GM18867 (cell line): Measurements from ENCODE around the gene SND1.

Experiments used
- ATAC-seq: cut with Tn5 transposase; IDR thresholded peaks from one replicate; pipeline ENCODE4 v1.9.1; 2021; ENCODE audit warnings: mild to moderate bottlenecking, moderate library complexity; ENCODE audit not compliant: unreplicated experiment

SND1 gene

DNA sequence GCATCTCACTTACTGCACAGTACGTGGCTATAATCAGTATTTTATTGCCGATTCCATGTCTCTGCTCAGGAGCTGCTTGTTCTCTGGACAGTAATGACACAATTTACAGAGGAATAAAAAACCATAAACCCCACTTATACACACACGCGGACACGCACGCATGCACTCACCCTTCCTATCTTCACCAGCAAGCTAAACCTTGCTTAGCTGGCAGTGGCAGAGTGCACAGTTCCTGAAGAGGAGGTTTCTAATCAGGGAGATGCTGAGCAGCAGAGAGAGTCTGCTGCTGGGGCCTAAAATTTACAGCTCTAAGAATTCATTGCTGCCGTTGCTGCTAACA is 66.3 kb downstream of the SND1 start:
- ATAC-seq: no peak

- no peak for ATAC-seq
Observed at GRCh38 chr7:127726476-127726875, 74.5 kb downstream of the SND1 start.

- no peak for ATAC-seq
Observed at GRCh38 chr7:127730658-127731276, 78.8 kb downstream of the SND1 start.

GRCh38 chr7:127731431-127732080 is 79.6 kb downstream of the SND1 start:
- ATAC-seq: no peak

GRCh38 chr7:127732306-127732705 is 80.3 kb downstream of the SND1 start:
- ATAC-seq: no peak

- ATAC-seq: no peak
Observed at GRCh38 chr7:127733986-127734385, 82.0 kb downstream of the SND1 start.

DNA sequence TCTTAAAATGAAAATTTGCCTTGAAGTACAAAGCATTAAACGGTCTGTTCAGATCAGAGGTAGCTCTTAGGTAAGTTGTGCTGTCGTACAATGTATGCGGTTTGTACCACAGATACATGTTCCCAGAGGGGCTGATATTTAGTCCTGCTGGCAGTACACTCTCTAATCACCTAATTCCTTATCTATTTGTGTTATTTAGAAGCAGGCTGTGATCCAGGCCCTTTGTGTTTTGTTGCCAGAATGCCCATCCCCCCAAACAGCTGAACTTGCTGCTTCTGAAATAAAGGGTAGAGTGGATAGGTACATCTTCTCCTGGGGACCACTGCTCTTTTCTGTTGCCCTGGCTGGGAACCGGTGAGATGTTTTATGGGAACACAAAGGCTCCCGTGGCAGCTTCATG is 84.5 kb downstream of the SND1 start:
- ATAC-seq: no peak

DNA sequence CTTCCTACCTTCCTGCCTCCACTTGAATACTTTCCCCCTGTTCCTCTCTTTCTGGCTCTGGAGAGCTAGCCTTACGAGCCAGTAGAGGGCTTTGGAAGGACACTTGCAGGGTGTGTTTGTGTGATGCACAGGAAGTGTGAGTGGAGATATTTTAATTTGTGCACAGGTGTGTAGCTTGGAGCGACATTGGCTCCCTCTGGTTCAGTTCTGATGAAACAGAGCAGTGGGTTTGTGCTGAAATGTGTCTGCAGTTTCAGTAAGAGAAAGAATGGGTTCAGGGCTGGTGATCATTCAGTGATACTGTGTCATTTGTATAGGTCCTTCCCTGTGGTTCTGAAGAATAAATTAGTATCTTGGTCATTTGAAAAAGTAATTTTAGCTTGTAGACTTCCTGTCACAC is 86.9 kb downstream of the SND1 start:
- ATAC-seq: no peak

GRCh38 chr7:127741764-127742375 is 89.9 kb downstream of the SND1 start:
- ATAC-seq: no peak

- ATAC-seq: no peak
Observed at GRCh38 chr7:127745445-127745844, 93.5 kb downstream of the SND1 start.

- ATAC-seq: no peak
Observed at GRCh38 chr7:127751062-127751461, 99.1 kb downstream of the SND1 start.

- no peak for ATAC-seq
Observed at GRCh38 chr7:127751490-127752448, 99.8 kb downstream of the SND1 start.

GRCh38 chr7:127752829-127753228 is 100.8 kb downstream of the SND1 start:
- no peak for ATAC-seq

GRCh38 chr7:127754457-127754856 is 102.5 kb downstream of the SND1 start:
- no peak for ATAC-seq

DNA sequence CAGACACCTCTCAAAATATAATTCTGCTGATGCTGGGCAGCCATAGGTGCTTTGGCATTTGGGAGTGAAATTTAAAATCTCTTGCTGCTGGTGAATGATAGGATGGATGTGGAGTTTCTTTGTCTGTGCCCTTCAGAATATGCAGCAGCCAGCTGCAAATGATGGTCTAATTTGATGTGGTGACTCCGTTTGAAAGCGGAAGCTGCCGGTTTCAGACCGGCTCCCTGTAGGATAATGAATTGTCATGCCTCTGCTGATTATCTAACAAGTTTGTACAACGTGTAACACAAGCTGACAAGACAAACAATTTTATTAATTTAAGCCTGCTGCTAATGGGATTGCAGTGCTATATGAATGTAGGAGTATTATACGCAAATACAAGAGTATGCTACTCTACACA is 103.5 kb downstream of the SND1 start:
- no peak for ATAC-seq

DNA sequence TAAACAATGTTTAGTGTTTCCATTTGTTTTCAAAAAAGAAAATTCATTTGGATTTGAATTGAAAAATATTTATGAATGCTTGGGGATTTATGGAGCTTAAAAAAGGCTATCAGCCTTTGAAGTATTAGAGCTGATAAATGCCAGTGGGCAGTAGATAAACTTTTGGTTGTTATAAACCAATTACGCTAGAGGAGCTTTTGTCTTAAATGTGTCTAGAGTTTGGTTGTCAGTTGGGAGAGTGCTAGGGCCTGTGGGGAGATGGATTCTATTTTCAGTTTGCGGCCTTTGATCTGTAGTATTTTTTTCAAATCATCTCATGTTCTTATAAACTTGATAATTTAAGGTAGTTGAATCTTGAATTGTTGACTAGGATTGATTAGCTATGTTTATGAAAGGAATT is 104.0 kb downstream of the SND1 start:
- no peak for ATAC-seq

DNA sequence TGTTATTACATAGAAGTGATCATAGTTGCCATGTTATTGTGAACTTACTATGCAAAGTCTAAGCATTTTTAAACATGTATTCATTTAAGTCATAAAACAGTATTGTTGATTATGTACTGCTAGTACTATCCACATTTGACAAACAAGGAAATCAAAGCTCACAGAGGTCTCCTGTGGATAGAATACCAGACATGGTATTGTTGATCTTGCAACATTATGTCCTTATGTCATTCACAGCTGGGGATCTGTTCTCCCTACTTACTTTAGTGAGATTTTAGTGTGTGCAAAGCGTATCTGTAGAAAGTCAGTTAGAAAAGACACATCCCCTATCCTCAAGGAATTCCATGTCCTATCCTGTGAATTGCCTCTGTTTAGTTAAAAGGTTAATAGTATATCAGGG is 106.1 kb downstream of the SND1 start:
- ATAC-seq: no peak

DNA sequence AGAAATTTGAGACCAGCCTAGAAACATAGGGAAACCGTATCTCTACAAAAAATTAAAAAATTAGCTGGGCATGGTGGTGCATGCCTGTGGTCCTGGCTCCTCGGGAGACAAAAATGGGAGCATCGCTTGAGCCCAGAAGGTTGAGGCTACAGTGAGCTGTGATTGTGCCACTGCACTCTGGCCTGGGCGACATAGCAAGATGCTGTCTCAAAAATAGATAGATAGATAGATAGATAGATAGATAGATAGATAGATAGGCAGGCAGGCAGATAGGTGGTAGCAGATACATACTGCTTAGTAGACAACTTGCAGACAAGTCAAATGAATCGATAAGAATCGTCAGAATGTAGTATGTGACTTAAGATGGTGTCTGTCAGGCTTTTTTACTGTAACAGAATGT is 106.9 kb downstream of the SND1 start:
- no peak for ATAC-seq

- ATAC-seq: no peak
Observed at GRCh38 chr7:127759945-127760421, 108.0 kb downstream of the SND1 start.

- ATAC-seq: no peak
Observed at GRCh38 chr7:127760436-127761031, 108.5 kb downstream of the SND1 start.

GRCh38 chr7:127761196-127761595 is 109.2 kb downstream of the SND1 start:
- no peak for ATAC-seq
